Sigmoid colon (tissue), 7 donors: Measurements from ENCODE around the gene SBDS. TPM values are rescaled to one million over a fixed set of nuclear protein-coding genes. Genes with fewer than 3 reads are reported as not detected.

Experiments
- DNase-seq: peaks from one replicate; pipeline ENCODE4 v3.0.0-alpha.2; 2019
- H3K27ac ChIP-seq, 4 donors: fragments of 200-600 bp; sonication (generic); one replicate each; pipeline ENCODE4 v1.5.1; 2016 to 2019; ENCODE audit warnings: mild to moderate bottlenecking in 1 of 4
- H3K27me3 ChIP-seq, 3 donors: fragments of 200-600 bp; sonication (generic); one replicate each; pipeline ENCODE4 v1.5.1; 2019; ENCODE audit warnings: mild to moderate bottlenecking in 1 of 3
- H3K36me3 ChIP-seq, 4 donors: fragments of 200-600 bp; sonication (generic); one replicate each; pipeline ENCODE4 v1.5.1; 2016 to 2019
- H3K4me1 ChIP-seq, 4 donors: fragments of 200-600 bp; sonication (generic); one replicate each; pipeline ENCODE4 v1.5.1; 2017 to 2019
- H3K4me3 ChIP-seq, 4 donors: fragments of 200-600 bp; sonication (generic); one replicate each; pipeline ENCODE4 v1.5.1; 2017 to 2019; ENCODE audit warnings: mild to moderate bottlenecking in 2 of 4, moderate library complexity in 1 of 4
- H3K9me3 ChIP-seq, 4 donors: fragments of 200-600 bp in 3 of 4; sonication (generic) in 3 of 4; one replicate each; pipeline versions ENCODE4 v1.5.1 to v1.6.1; 2013 to 2019
- CTCF ChIP-seq, 4 experiments: fragments of 450-650 bp in 3 of 4; fragments of 200-600 bp in 1 of 4; IDR thresholded peaks; one replicate each; pipeline ENCODE4 v1.5.1; 2016 to 2019; ENCODE audit warnings: antibody characterized with exemption in 4 of 4, mild to moderate bottlenecking in 3 of 4, moderate library complexity in 2 of 4
- EP300 ChIP-seq, 4 donors: sonication (generic); formaldehyde crosslinking; IDR thresholded peaks; one replicate each; pipeline ENCODE4 v1.6.1; 2017; ENCODE audit warnings: antibody characterized with exemption in 4 of 4
- POLR2A ChIP-seq, 2 donors: fragments of 450-650 bp; IDR thresholded peaks; one replicate each; pipeline ENCODE4 v1.6.1; 2016; ENCODE audit warnings: antibody characterized with exemption in 2 of 2, mild to moderate bottlenecking in 2 of 2, moderate library complexity in 2 of 2
- POLR2AphosphoS5 ChIP-seq, 4 donors: sonication (generic); formaldehyde crosslinking; IDR thresholded peaks; one replicate each; pipeline ENCODE4 v1.6.1; 2017; ENCODE audit warnings: antibody characterized with exemption in 4 of 4
- WGBS, 2 donors: extraction: QIAGEN DNeasy Blood & Tissue Kit; methylation state at CpG; one replicate each; pipeline ENCODE4 v1.1.7; 2013; 5-methylcytosine and 5-hydroxymethylcytosine counted together
- intact Hi-C: fragments of 100-400 bp; cut with DNase I; formaldehyde crosslinking; loops from one replicate; pipeline ENCODE4 v1.15.1; 2023
- polyA plus RNA-seq, 3 donors: library from polyadenylated mRNA; stranded (reverse); fragments of 200-250 nt; gene quantifications; one replicate each; pipeline ENCODE4 v1.2.3, GENCODE V29; 2013
- total RNA-seq, 4 donors: library from RNA; depleted of rRNA; stranded (reverse); fragments of >200 nt; gene quantifications; one replicate each; pipeline ENCODE4 v1.1.0, GENCODE V29; 2016
- donor health status: healthy with polysubstance abuse.
- donor health status: Bipolar disorder and iron deficiency.
- donor health status: healthy.

SBDS gene
- total and polyA plus RNA-seq, 7 donors, result 94.7 to 266 (median 187) TPM

GRCh38 chr7:66957595-66958290 is 37.6 kb downstream of the SBDS start:
- no peak for DNase-seq
- Histone ChIP-seq H3K36me3 (peaks cover 1 to 72% (median 36%) of the 10 kb centered on the region in 4 donors), H3K27ac (no peak overlapping the region), H3K4me3 (no peak overlapping the region), H3K9me3 (no peaks in the 10 kb centered on the region), H3K4me1 (no peaks in the 10 kb centered on the region), H3K27me3 (no peaks in the 10 kb centered on the region)
- intact Hi-C loops, result no loop called here
- no peak for TF ChIP-seq POLR2AphosphoS5 (IDR thresholded peaks at IDR 0.05)
- TF ChIP-seq EP300 (IDR thresholded peaks at IDR 0.05), result no peak
- 93 to 94% methylated on average over 13 of the region's 13 CpGs for WGBS, 2 donors

GRCh38 chr7:66953044-66953427 is 42.4 kb downstream of the SBDS start:
- peaks cover 17 to 99% (median 65%) of the 10 kb centered on the region in 4 donors for H3K36me3 ChIP-seq
- H3K27ac ChIP-seq, result no peak overlapping the region
- H3K27me3 ChIP-seq, result no peaks in the 10 kb centered on the region
- intact Hi-C loops, result no loop called here
- 84 to 89% methylated on average over 5 of the region's 5 CpGs for WGBS, 2 donors
- DNase-seq, result no peak
- TF ChIP-seq POLR2A (IDR thresholded peaks at IDR 0.05) (no peak), POLR2AphosphoS5 (IDR thresholded peaks at IDR 0.05) (no peak), CTCF (IDR thresholded peaks at IDR 0.05) (no peak), EP300 (IDR thresholded peaks at IDR 0.05) (no peak)
- no peaks in the 10 kb centered on the region for H3K4me1 ChIP-seq
- no peaks in the 10 kb centered on the region for H3K9me3 ChIP-seq
- H3K4me3 ChIP-seq, result no peak overlapping the region

- 52 to 74% methylated on average over 11 of the region's 11 CpGs for WGBS, 2 donors
- Histone ChIP-seq H3K9me3 (no peaks in the 10 kb centered on the region), H3K27me3 (no peaks in the 10 kb centered on the region), H3K27ac (no peak overlapping the region), H3K36me3 (peaks cover 17 to 99% (median 63%) of the 10 kb centered on the region in 4 donors), H3K4me3 (no peak overlapping the region), H3K4me1 (no peaks in the 10 kb centered on the region)
- intact Hi-C loops, result no loop called here
- TF ChIP-seq POLR2AphosphoS5 (IDR thresholded peaks at IDR 0.05) (no peak), CTCF (IDR thresholded peaks at IDR 0.05) (no peak), POLR2A (IDR thresholded peaks at IDR 0.05) (no peak), EP300 (IDR thresholded peaks at IDR 0.05) (no peak)
- DNase-seq, result no peak
These were observed 42.9 kb downstream of the SBDS start for GRCh38 chr7:66952343-66953043.

GRCh38 chr7:66950763-66951162 is 44.6 kb downstream of the SBDS start:
- Histone ChIP-seq H3K27ac (no peak overlapping the region), H3K4me1 (no peaks in the 10 kb centered on the region), H3K9me3 (no peaks in the 10 kb centered on the region), H3K27me3 (no peaks in the 10 kb centered on the region), H3K36me3 (peaks cover 17 to 99% (median 68%) of the 10 kb centered on the region in 4 donors), H3K4me3 (no peak overlapping the region)
- WGBS, 2 donors, result 94% methylated on average over 8 of the region's 8 CpGs
- TF ChIP-seq POLR2A (IDR thresholded peaks at IDR 0.05) (no peak), CTCF (IDR thresholded peaks at IDR 0.05) (no peak), POLR2AphosphoS5 (IDR thresholded peaks at IDR 0.05) (no peak), EP300 (IDR thresholded peaks at IDR 0.05) (no peak)
- no peak for DNase-seq
- intact Hi-C loops, result no loop called here

GRCh38 chr7:66950311-66950710 is 45.1 kb downstream of the SBDS start:
- peaks cover 17 to 99% (median 68%) of the 10 kb centered on the region in 4 donors for H3K36me3 ChIP-seq
- 74 to 82% methylated on average over 3 of the region's 3 CpGs for WGBS, 2 donors
- no peak for DNase-seq
- TF ChIP-seq CTCF (IDR thresholded peaks at IDR 0.05) (no peak), POLR2AphosphoS5 (IDR thresholded peaks at IDR 0.05) (no peak), POLR2A (IDR thresholded peaks at IDR 0.05) (no peak), EP300 (IDR thresholded peaks at IDR 0.05) (no peak)
- no peaks in the 10 kb centered on the region for H3K4me1 ChIP-seq
- H3K4me3 ChIP-seq, result no peak overlapping the region
- no peaks in the 10 kb centered on the region for H3K9me3 ChIP-seq
- no peaks in the 10 kb centered on the region for H3K27me3 ChIP-seq
- H3K27ac ChIP-seq, result no peak overlapping the region
- intact Hi-C loops, result no loop called here
